HG03060 (cell line): Measurements from ENCODE around the gene ZNF286A.
"Not testable (repeated sequence)": the region's sequence is repeated elsewhere in the genome, so short reads cannot be mapped to it uniquely, and the experiment has no call there.

Source experiments
- ATAC-seq: cut with Tn5 transposase; IDR thresholded peaks from one replicate; pipeline ENCODE4 v1.9.1; 2021; ENCODE audit warnings: low read depth, moderate number of reproducible peaks; ENCODE audit not compliant: unreplicated experiment

ZNF286A gene

DNA sequence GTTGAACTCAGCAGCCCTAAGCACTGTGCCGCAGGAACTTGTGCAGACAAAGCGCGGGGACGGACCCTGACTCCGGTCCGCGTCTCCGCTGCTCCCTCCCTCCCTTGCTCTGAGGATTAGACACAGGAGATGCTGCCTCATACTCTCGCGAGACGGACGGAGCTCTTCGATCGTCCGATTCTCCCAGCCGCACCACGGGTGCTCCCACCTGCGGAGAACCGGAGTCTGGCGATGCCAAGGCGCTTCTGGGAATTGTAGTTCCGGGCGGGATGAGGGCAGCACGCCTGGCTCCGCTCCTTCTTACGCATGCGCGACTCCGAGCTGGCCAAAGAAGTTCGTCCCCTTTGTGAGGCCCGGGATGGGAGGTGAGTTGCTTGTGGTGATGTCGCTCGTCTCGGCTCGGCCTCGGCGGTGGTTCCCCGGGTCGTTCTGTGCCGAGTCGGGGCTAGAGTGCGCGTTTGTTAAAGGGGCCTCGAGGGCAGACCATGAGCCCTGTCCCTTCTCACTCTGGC is at the start of gene ZNF286A:
TSS of gene ZNF286A (plus strand) at position 340 of the 512 bp plus-strand sequence. CDS start 578 bp downstream, outside the sequence.
- ATAC-seq: peak; percentile 94

DNA sequence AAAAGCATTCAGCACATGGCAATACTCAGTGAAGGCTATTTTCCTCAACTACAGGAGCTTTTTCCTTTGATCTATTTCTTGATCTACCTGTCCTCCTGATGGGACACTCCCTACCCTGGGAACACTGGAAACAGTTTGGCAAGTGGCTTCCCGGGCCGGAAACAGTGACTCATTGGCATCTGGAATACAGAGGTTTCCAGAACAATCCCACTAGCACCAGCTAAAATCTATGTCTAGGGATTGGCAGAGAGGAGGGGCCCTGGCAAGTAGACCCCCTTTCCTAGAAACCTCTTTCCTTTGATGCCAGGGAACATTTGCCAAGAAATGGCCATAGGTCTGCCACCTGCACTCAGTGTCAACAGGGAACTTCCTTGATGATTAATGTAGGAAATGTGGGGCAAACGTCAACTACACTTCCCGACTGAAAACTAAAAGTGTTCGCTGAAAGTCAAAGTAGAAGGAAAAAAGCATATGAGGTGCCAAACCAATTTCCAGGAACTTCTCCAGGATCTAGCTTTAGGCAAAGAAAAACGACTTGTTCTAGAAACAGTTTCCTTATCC is 49.6 kb upstream of the ZNF286A start:
- no peak for ATAC-seq

DNA sequence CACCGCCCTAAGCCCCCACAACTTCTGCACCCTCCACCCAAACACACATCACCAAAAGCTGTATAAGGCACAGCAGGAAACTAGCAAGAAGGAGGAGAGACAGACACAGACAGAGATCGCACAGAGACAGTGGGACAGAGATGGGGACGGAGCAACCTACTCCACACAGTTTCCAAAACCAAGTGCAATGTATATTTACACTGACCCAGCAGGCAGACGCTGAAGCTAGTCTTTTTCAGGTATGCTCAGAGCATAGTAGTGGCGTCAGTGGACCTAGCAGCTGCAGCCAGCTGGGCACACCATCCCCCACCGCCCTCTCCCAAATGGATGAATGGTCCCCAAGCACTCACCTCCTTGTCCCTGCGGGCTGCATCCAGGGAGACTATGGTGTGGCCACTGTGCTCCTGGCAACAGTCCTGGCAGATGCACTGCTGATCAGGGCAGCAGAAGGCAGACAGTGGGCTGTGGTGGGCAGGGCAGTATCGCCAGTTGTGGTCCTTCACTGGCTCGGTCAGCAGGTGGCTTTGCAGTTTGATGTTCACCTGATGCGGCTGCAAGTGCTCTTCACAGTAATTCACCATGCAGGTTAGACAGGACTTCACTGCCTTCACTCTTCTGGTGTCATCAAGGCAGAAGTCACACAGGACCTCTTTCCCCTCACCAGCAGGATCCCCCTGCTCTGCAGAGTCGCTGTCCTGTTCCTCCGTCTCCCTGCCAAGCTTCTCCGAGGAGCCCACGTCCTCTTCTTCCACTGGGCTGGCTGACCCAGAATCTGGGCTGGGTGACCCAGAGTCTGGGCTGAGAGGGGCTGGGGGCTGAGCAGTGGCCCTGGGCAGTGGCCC is 48.6 kb upstream of the ZNF286A start:
- no peak for ATAC-seq

DNA sequence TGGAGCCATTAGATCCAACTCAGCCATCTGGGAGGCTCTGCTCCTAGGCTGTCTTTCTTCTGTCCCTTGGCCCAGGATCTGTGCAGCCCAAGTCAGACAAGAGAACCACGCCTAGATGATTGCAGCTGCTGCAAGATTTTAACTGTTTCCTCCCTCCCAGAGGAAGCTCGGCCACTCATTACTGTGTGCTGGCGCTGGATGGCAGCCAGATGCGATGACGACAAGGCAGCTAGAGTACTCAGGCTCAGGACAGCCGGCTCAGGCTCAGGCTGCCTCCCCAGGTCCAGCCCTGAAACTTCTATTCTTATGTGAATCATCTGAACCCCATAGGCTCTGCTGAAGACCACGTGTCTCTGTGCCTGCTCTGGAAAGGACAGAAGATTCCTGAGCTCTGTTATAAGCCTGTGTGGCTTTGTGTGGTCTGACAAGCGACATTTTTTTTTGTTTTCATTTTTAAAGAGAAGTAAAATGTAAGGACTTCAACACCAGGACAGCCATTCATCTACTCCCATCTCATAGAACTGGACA is 47.9 kb upstream of the ZNF286A start:
- peak; percentile 88 for ATAC-seq

DNA sequence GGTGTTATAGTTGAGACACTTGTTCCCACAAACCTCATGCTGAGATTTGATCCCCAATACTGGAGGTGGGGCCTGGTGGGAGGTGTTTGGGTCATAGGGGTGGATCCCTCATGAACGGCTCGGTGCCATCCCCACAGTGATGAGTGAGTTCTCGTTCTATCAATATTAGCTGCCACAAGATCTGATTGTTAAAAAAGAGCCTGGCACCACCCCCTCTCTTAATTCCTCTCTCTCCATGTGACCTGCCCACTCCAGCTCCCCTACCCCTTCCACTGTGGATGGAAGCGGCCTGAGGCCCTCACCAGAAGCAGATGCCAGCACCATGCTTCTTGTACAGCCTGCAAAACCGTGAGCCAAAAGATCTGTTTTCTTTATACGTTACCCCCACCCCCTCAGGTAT is 46.6 kb upstream of the ZNF286A start:
- ATAC-seq: no peak

DNA sequence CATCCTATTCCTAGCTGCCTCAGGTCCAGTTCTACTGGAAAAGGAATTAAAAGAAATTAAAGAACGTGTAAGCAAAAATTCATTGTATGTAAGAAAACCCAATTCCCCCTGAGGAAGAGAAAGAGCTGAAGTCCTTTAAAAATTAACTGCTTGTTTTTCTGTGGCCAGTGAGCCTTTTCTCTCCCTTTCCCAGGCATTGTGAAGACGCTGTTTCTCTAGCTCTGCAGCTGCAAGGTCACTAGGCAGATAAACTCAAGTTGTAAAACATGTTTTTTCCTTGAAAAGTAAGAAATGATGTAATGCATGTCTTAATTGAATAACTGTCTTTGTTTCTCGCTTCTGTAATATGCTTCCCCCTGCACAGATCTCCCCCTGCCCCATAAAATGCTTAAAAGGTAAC is 45.2 kb upstream of the ZNF286A start:
- not testable (repeated sequence) for ATAC-seq

DNA sequence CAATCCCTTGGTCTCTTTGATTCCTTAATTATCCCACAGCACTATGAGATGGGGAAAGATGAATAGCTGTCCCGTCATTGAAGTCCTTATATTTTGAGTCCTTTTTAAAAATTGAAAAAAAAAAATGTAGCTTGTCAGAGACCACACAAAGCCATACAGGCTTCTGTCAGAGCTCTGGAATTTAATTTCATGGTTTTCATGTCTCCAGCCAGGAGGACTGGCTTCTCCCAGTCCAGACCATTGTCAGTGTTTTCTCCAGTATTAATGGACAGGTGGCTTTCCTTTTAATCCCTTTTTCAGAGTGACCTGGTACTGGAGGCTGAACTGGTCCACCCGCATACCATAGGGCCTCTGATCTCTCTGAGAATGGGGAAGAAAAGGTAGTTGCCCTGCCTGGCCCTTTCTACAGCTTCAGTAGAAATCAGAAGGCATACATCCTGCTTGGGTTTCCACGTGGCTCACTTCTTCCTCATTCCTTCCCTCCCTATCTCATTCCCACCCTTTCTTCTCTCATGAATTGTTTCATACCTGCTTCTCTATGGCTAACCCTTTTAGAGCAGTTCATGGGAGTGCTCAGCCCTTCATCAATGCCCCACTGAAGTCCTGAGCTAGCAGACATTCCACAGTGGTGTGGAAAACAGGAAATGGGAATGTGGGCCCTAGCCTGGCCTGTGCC is 44.5 kb upstream of the ZNF286A start:
- ATAC-seq: no peak

DNA sequence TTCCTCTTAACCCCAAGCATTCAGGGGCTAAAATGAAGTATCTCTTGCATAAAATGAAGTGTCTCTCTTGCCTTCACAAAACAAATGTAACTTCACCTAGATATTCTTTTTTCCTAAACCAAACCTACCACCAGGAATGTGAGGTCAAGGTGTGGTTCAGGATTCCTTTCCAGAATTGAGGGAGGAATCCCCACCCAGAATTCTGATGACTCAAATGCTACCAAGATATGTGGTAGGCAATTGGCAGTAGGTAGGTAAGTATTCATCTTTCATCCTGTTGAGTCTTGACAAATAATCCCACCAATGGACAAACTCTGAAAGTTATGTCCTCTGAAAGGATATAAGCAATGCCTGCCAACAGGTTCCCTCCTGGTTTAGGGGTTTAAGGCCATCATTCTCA is 41.7 kb upstream of the ZNF286A start:
- ATAC-seq: no peak

DNA sequence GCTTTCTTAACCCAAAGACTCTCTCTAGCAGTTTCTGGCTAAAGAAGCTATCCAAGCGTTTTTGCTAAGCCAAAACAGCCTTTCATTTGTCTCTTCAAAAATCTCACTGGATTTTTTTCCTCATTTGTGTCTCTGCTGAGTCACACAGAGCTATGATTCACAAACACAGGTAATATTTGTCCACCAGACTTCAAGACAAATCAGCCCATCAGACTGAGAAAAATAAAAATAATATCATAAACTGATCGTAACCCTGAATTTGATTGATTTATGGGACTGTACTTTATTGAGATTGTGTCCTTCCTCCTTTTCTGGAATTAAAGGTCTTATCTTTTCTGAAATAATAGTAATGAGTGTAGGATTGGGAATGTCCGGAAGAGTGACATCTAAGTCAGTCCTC is 41.3 kb upstream of the ZNF286A start:
- ATAC-seq: no peak

DNA sequence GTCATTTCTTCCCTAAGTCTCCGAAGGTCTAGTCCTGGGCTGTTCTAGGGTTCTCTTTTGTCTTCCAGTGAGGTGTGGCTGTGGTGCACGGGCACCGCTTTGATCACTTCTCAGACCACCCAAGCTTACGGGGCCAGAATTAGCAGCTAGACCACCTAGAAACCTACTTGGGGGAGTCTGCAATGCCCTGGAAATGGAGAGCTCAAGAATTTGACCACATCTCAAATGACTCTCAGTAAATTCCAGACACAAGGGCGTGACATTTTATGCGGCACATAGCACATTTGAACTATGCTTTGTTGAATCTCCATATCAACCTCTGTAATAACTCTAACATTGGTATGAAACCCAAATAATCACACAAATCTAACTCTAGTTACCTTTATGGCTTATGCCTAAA is 40.3 kb upstream of the ZNF286A start:
- ATAC-seq: no peak

DNA sequence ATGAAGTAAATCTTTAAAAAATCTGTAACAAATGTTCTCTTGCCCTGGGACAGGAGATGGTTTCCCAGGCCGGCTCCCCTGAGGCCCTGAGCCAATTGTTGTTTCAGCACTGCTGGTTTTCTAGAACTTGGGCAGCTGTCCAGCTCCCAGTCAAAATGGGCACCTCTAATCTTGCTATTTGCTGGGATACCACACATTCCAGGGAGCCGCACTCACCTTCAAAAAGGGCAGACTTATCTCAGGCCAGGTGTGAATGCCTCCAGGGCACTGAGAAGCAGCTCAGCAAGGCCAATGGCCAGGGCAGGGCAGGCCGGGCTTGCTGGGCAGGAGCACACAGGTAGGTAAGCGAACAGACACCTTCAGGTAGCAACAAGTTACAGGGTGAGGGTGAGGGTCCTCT is 39.9 kb upstream of the ZNF286A start:
- ATAC-seq: no peak

DNA sequence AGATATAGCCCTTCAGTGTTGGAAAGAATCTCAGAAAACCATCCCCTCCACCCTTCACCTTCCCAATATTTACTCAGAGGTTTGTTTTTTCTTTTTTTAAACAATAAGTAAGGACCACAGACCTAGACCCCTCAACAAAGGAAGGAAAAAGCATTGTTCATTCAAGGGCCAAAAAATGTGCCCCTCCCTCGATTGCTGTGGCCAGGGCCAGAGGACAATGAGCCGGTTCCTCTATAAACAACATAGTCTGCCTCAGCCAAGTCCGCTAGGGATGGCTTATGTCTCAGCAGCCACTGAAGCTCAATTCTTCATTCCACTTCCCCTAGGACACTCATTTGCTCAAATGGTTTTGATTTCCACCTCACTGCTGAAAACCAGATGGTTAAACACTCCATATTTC is 39.5 kb upstream of the ZNF286A start:
- ATAC-seq: no peak

DNA sequence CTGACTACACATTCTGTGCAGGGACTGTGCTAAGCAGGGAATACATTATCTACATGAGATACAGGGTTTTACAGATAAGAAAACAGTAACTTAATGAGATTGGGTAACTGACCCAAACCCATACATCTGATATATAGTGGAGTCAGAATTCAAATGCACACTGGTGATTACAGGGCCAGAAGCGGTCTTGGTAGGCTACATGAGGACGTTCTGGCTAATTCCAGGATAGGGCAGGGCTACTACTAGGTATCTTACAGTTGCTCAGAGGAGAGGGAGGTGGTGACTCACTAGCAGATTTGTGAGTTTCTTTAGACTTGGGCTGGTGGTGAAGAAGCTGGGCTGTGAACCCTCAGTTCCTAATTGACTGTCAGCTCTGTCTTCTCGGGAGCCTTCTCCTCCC is 36.9 kb upstream of the ZNF286A start:
- ATAC-seq: no peak

DNA sequence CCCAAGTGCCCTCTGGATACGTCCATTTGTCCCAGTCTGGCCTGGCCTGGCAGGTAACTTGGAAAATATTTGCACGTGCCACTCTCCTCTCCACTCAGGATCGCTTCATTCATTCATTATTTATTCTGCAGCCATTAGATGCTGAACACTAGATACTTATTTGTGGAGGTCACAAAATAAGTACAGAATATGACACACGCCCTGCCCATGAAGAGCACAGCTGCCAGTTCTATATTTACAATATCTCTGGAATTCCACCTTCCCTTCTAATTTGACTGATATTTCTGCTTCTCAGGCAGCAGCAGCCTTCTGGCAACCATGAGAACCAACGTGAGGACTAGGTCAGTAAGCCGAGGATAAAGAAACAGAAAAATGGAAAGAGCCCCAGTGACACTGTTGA is 36.4 kb upstream of the ZNF286A start:
- no peak for ATAC-seq

DNA sequence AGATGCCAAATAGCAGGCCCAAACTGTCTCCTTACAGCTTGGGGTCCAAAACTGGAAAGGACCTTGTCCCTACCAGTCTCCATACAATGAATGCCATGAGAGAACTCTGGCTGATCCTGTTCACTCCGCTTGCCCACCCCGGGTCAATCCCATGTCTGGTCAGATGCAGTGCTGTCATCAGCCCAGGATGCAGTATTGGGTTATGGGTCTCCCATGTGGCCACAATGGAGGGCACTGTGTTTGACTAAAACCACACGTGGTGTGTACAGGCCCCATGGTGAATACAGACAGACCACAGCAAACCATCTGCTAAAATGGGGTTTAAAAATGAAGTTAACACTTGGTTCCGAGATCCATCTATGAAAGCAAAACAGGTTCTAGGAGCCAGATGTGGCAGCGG is 35.9 kb upstream of the ZNF286A start:
- no peak for ATAC-seq

DNA sequence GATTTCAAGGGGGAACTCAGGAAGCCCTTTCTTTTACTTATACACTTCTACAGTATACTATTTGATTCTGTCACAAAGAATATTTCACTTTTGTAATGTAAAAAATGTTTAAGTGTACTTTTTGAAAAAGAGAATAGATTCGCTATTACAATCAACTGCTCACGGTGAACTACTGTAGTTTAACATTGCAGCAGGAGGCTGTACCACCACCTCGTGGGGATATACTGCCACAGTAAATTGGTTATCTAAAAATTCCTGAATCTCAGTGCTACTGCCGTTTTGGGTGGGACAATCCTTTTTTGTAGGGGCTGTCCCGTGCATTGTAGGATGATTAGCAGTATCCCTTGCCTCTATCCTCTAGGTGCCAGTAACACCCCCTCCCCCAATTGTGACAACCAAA is 30.0 kb upstream of the ZNF286A start:
- ATAC-seq: not testable (repeated sequence)

DNA sequence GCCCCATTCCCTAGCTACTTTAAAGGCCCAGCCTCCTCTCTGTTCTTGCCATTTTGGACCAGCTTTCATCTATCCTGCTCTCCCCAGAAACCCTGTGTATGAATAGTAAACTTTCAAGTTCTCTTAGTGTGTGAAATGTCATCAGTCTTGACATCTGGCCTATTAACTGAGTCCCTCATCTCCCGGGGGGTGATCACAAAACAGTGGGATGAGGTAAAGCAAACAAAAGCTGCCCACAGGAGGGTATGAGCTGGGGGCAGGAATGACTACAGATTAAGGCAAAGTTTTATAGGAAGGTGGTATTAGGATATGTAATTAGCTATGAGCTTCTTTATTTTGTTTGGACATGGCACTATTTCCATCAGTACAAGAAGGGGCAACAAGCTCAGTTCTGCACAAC is 24.9 kb upstream of the ZNF286A start:
- ATAC-seq: not testable (repeated sequence)

DNA sequence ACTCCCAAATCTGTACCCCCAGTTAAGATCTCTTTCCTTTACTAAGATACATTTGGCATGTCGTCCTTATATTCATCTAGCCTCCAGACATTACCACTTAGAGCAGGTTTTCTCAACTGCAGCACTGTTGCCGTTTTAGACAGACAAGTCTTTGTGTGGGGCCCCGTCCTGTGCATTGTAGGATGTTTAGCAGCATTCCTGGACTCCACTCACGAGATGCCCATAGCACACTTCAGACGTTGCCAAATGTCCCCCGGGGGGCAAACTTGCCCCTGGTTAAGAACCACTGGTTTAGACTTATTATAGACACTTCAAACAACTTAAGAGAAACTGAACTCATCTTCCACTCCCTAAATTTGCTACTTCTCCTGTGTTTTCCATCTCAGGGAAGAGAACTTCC is 23.6 kb upstream of the ZNF286A start:
- ATAC-seq: not testable (repeated sequence)

DNA sequence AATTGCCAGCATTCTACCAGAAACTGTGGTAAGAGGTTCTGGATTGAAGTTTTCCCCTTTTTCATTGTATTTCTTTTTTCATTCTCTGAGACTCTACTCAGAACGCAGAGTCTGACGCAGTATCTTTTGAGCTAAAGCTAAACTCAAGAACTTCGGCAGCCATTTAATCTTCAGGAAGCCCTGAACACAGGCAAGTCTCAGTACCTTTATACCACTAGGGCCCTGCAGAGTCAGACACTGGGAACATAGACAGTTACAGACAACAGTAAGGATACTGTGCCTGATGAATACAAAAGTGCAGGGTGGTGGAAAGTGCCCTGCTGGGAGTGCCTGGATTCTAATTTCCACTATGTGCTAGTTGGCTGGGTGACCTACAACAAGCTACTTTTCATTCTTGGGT is 16.4 kb upstream of the ZNF286A start:
- ATAC-seq: not testable (repeated sequence)

DNA sequence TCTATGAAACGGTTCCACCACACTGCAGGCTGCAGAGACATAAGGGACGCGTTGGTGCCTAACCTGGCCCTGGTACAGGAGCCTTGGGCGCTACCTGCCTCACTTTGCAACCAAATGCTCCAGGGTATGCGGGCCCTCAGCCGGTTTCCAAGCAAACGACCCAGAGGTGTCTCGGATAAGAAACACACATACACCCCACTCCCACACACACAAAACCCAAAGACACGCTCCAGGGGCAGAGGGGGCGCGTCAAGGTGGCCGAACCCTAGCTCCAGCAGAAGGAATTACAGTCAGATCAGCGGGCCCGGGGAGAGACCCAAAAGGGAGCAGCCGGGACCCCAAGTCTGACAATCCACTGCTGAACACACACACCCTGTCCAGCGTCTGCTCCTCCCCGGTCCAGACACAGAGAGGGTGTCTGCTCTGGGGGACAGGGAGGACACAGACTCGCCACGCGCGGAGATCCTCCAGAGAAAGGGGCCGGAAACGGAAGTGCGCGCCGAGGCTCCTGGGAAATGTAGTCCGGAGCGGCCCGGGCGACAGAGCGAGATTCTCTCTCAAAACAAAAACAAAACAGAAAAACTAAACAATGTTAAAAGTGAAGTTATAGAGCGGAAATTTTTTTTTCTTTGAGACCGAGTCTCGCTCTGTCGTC is 15.6 kb upstream of the ZNF286A start, which contains the start of gene TRIM16:
TSS of gene TRIM16 (minus strand) at position 488 of the 655 bp plus-strand sequence. CDS start 32,702 bp downstream, outside the sequence.
- ATAC-seq: peak; percentile 42
